HK-2 (cell line): ENCODE data around the gene NOL4L.
"Not testable (repeated sequence)": the region's sequence is repeated elsewhere in the genome, so short reads cannot be mapped to it uniquely, and the experiment has no call there.

ENCODE experiments used
- DNase-seq: peaks from one replicate; pipeline ENCODE4 v3.0.0-alpha.2; 2018; ENCODE audit not compliant: unreplicated experiment

The NOL4L gene

DNA sequence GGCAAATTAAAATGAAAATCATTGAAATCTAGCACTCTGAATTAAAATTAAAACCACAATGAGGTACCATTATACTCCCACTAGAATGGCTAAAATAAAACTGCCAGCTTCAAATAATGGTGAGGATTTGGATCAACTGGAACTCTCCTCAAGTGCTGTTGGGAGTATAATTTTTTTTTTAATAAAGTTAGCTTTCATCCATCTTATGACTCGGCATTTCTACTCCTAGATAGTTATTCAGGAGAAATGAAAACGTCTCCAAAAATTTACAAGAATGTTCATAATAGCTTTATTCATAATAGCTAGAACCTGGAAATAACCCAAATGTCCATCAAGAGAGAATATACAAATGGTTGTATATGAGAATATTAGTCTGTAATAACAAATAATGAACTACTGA is 163.8 kb downstream of the NOL4L start:
- DNase-seq: no peak

- DNase-seq: no peak
Observed at GRCh38 chr20:32418376-32418775, 166.8 kb downstream of the NOL4L start.

DNA sequence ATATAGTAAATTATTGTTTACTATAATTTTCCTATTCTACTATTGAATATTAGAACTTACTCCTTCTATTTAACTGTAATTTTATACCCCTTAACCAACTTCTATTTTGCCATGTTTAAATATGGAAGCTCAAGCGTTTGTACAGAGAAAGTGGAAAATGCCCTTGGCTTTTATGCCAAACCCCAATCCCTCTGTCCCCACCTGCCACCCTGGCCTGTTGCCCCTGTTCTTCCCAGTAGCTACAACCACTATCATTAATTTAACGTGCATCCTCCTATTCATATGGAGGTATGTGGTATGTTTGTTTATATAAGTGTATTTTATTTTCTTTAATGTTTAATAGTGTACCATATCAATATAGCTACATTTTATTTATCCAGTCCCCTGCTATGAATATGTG is 168.9 kb downstream of the NOL4L start:
- no peak for DNase-seq

- DNase-seq: no peak
Observed at GRCh38 chr20:32415494-32415893, 169.6 kb downstream of the NOL4L start.

- DNase-seq: no peak
Observed at GRCh38 chr20:32411955-32412706, 173.0 kb downstream of the NOL4L start.

- not testable (repeated sequence) for DNase-seq
Observed at GRCh38 chr20:32407131-32407750, 177.9 kb downstream of the NOL4L start.

DNA sequence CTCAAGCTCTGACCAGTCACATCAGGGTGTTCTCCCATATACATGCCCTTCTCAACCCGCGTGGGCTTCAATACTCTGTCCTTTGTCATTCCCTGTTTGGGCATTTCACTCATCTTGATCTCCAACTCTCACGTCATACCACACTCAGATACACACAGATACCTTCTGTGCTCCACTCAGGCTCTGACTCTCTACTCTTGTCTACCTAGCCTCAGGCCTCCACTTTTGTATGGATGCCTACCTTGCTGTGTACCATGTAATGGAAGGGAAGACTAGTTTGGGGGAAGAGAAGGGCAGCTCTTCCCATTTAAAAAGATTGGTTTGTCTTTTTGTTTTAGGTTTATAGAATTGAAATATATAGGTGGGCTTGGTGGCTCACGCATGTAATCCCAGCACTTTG is 178.4 kb downstream of the NOL4L start:
- no peak for DNase-seq

- DNase-seq: no peak
Observed at GRCh38 chr20:32404017-32404416, 181.1 kb downstream of the NOL4L start.

DNA sequence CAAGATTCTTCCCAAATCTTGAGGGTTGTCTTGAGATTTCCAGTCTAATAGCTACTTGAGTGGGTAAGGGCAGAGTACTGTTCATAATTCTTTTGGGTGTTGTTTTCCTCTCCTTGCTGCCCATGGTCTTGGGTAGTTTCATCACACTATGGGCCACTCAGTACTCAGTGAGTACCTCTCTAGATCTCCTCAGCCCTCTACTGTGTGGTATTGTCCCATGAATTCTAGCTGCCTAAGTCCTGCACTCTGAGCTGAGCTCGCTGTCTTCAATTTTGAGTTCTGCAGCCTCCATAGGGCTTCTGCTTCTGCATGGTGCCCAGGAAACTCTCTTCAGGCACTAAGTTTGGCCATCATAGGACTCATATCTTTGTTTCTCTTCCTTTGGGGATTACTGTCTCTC is 184.7 kb downstream of the NOL4L start:
- no peak for DNase-seq

DNA sequence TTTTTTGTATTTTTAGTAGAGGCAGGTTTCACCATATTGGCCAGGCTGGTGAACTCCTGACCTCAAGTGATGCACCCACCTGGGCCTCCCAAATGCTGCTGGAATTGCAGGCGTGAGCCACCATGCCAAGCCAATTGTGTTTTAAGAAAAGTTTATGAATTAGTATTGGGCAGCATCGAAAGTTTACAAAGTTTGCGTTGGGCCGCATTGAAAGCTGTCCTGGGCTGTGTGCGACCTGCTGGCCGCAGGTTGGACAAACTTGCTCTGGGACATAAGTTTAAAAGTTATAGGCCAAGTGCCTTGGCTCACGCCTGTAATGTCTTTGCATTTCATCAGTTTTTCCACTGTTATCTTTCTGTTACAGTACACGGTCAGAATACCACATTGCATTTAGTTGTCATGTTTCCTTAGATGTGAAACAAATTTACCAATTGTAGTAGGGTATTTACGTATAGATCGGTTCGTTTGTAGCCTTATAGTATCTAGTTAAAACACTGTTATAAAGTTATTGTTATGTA is 187.5 kb downstream of the NOL4L start:
- no peak for DNase-seq

DNA sequence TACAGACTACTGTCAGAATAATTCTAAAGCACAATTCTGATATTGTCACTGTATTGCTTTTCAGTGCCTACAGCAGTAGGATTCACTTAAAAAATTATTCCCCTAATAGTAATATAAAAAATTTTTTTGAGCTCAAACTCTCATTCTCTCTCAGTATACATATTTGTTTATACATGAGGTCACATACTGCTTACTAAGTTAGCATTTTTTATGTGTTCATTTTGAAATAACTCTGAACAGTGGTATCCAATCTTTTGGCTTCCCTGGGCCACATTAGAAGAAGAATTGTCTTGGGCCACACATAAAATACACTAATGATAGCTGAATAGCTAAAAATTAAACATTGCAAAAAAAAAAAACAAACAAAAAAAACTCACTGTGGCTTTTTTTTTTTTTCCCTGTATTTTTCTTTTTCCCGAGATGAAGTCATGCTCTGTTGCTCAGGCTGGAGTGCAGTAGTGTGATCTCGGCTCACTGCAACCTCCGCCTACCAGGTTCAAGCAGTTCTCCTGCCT is 188.4 kb downstream of the NOL4L start:
- no peak for DNase-seq

DNA sequence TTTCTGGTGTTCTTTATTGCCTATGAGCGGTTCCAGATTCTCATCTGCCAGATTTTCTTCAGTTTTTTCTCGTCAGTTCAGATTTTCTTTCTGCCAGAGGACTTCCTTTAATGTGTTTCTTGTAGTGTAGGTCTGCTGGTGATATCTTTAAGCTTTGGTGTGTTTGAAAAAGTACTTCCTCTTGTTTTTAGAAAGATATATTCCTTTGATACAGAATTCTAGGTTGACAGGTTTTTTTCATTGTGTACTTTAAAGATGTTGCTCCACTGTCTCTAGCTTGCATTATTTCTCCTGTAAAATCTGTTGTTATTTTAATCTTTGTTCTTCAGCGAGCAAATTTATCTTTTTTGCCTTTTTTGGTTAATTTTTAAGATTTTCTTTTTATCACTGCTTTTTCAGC is 190.1 kb downstream of the NOL4L start:
- no peak for DNase-seq
